OCI-LY1 (cell line): ENCODE data around the gene CBX1.
A peak's percentile ranks its signal among the peaks of the same experiment; 100 is the strongest.

Experiments
- H2AFZ ChIP-seq: fragments of 200-600 bp; sonication (generic), shearing (Covaris generic); 2 replicates; pipeline ENCODE4 v1.6.0; 2014; ENCODE audit warnings: antibody characterized with exemption, mild to moderate bottlenecking, low read length
- H3F3A ChIP-seq: fragments of 200-600 bp; sonication (generic), shearing (Covaris generic); 2 replicates; pipeline ENCODE4 v1.6.0; 2014; ENCODE audit warnings: mild to moderate bottlenecking, antibody characterized with exemption, low read length, moderate library complexity; ENCODE audit not compliant: insufficient read depth
- H3K27ac ChIP-seq: fragments of 200-600 bp; sonication (generic); 2 replicates; pipeline ENCODE4 v1.5.1; 2014; ENCODE audit warnings: low read length, mixed run types, mild to moderate bottlenecking, low read depth; ENCODE audit not compliant: poor library complexity, severe bottlenecking
- H3K27me3 ChIP-seq: fragments of 200-600 bp; sonication (generic); 2 replicates; pipeline ENCODE4 v1.6.0; 2014; ENCODE audit warnings: antibody characterized with exemption, mild to moderate bottlenecking, low read length, moderate library complexity; ENCODE audit not compliant: insufficient read depth
- H3K36me3 ChIP-seq: fragments of 200-600 bp; sonication (generic); 2 replicates; pipeline ENCODE4 v1.6.1; 2014; ENCODE audit warnings: mild to moderate bottlenecking, antibody characterized with exemption, low read length, moderate library complexity, mixed read lengths; ENCODE audit not compliant: insufficient read depth
- H3K4me1 ChIP-seq: fragments of 200-600 bp; sonication (generic); 2 replicates; pipeline ENCODE4 v1.5.1; 2014; ENCODE audit warnings: mild to moderate bottlenecking, low read length, moderate library complexity; ENCODE audit not compliant: insufficient read depth, severe bottlenecking
- H3K4me2 ChIP-seq: fragments of 200-600 bp; sonication (generic), shearing (Covaris generic); 2 replicates; pipeline ENCODE4 v1.6.1; 2014; ENCODE audit warnings: low read length
- H3K4me3 ChIP-seq: fragments of 200-600 bp; sonication (generic); 2 replicates; pipeline ENCODE4 v1.5.1; 2014; ENCODE audit warnings: low read length, low read depth, mild to moderate bottlenecking, mixed read lengths; ENCODE audit not compliant: poor library complexity, severe bottlenecking
- H3K79me2 ChIP-seq: fragments of 200-600 bp; shearing (Covaris generic); 2 replicates; pipeline ENCODE4 v1.6.1; 2016; ENCODE audit warnings: mixed run types, low read length, mixed read lengths; ENCODE audit not compliant: insufficient read depth
- H3K9ac ChIP-seq: fragments of 200-600 bp; sonication (generic), shearing (Covaris generic); 2 replicates; pipeline ENCODE4 v1.6.1; 2014; ENCODE audit warnings: mild to moderate bottlenecking, low read length, mixed read lengths
- H3K9me2 ChIP-seq: fragments of 200-600 bp; sonication (generic), shearing (Covaris generic); 2 replicates; pipeline ENCODE4 v1.6.1; 2014; ENCODE audit warnings: low read depth, mild to moderate bottlenecking, low read length, mixed read lengths
- H3K9me3 ChIP-seq: fragments of 200-600 bp; shearing (Covaris generic); 2 replicates; pipeline ENCODE4 v1.6.1; 2014; ENCODE audit warnings: low read length, mixed read lengths
- H4K20me1 ChIP-seq: fragments of 200-600 bp; sonication (generic), shearing (Covaris generic); 2 replicates; pipeline ENCODE4 v1.6.0; 2016; ENCODE audit warnings: mild to moderate bottlenecking, low read length; ENCODE audit not compliant: insufficient read depth
- CTCF ChIP-seq: fragments of 200-600 bp; sonication (generic), shearing (Covaris generic); IDR thresholded peaks from 2 replicates; pipeline ENCODE4 v1.5.1; 2017; ENCODE audit warnings: mild to moderate bottlenecking, antibody characterized with exemption, low read length, moderate library complexity, mixed read lengths
- EZH2 ChIP-seq: fragments of 200-600 bp; sonication (generic), shearing (Covaris generic); IDR thresholded peaks from 2 replicates; pipeline ENCODE4 v1.8.0; 2017; ENCODE audit warnings: borderline replicate concordance, mixed run types, mild to moderate bottlenecking, antibody characterized with exemption, low read length, moderate library complexity, mixed read lengths

CBX1 gene

GRCh38 chr17:48110761-48111160 is 9.5 kb upstream of the CBX1 start:
- H3K79me2 ChIP-seq = peaks cover 4% of the 10 kb centered on the region; the same call in 1 of the 2 replicates
- no peak overlapping the region; the same call in 1 of the 2 replicates for H3K4me2 ChIP-seq
- H3K9ac ChIP-seq = no peak overlapping the region

GRCh38 chr17:48107137-48108055 is 6.1 kb upstream of the CBX1 start, which contains the start of gene SNX11:
Gene SNX11 (plus strand): TSS chr17:48107766. CDS start chr17:48112044, 4,278 bp downstream.
- Histone ChIP-seq H3K27me3 (no peaks in the 10 kb centered on the region), H2AFZ (peak within 1 kb of the TSS; percentile 97), H3K36me3 (no peaks in the 10 kb centered on the region), H3F3A (no peaks in the 10 kb centered on the region), H4K20me1 (no peaks in the 10 kb centered on the region), H3K9me3 (peaks cover 3% of the 10 kb centered on the region), H3K9ac (peak within 1 kb of the TSS; percentile 82), H3K27ac (peak within 1 kb of the TSS; percentile 57), H3K9me2 (no peaks in the 10 kb centered on the region), H3K79me2 (peaks cover 4% of the 10 kb centered on the region; the same call in 1 of the 2 replicates), H3K4me2 (peak within 1 kb of the TSS; percentile 69), H3K4me3 (peak within 1 kb of the TSS; percentile 80), H3K4me1 (peaks cover 44% of the 10 kb centered on the region)
- peak; percentile 17; the same call in 1 of the 2 replicates for TF ChIP-seq CTCF
- no peak for TF ChIP-seq EZH2

More at GRCh38 chr17:48110761-48111160, 9.5 kb upstream of the CBX1 start:
- TF ChIP-seq CTCF (no peak), EZH2 (no peak)
- Histone ChIP-seq H3K36me3 (no peaks in the 10 kb centered on the region), H3K9me3 (no peaks in the 10 kb centered on the region), H3K9me2 (no peaks in the 10 kb centered on the region), H3K4me1 (peaks cover 58% of the 10 kb centered on the region), H3F3A (no peaks in the 10 kb centered on the region), H3K4me3 (no peak overlapping the region), H3K27me3 (no peaks in the 10 kb centered on the region), H2AFZ (no peak overlapping the region), H4K20me1 (no peaks in the 10 kb centered on the region), H3K27ac (no peak overlapping the region)

GRCh38 chr17:48106802-48107136 is 5.5 kb upstream of the CBX1 start:
- H2AFZ ChIP-seq = peak overlapping the region; percentile 97
- no peaks in the 10 kb centered on the region for H3K27me3 ChIP-seq
- peak overlapping the region; percentile 80 for H3K4me3 ChIP-seq
- H3K9ac ChIP-seq = peak overlapping the region; percentile 82
- H3K9me2 ChIP-seq = no peaks in the 10 kb centered on the region
- TF ChIP-seq CTCF (no peak), EZH2 (no peak)
- no peaks in the 10 kb centered on the region for H3F3A ChIP-seq
- H3K27ac ChIP-seq = no peak overlapping the region
- H3K9me3 ChIP-seq = peaks cover 3% of the 10 kb centered on the region
- no peaks in the 10 kb centered on the region for H3K36me3 ChIP-seq
- H3K4me2 ChIP-seq = peak overlapping the region; percentile 69
- H3K4me1 ChIP-seq = peaks cover 42% of the 10 kb centered on the region
- H3K79me2 ChIP-seq = peaks cover 4% of the 10 kb centered on the region; the same call in 1 of the 2 replicates
- H4K20me1 ChIP-seq = no peaks in the 10 kb centered on the region
